ENCODE measurements around the gene RASL10A.

RASL10A gene

GRCh38 chr22:29306835-29307595 is 8.5 kb downstream of the RASL10A start:
- DNase-seq (ENCODE audit: extremely low read depth in 1 of 2, low read depth in 1 of 2), result no peak

DNA sequence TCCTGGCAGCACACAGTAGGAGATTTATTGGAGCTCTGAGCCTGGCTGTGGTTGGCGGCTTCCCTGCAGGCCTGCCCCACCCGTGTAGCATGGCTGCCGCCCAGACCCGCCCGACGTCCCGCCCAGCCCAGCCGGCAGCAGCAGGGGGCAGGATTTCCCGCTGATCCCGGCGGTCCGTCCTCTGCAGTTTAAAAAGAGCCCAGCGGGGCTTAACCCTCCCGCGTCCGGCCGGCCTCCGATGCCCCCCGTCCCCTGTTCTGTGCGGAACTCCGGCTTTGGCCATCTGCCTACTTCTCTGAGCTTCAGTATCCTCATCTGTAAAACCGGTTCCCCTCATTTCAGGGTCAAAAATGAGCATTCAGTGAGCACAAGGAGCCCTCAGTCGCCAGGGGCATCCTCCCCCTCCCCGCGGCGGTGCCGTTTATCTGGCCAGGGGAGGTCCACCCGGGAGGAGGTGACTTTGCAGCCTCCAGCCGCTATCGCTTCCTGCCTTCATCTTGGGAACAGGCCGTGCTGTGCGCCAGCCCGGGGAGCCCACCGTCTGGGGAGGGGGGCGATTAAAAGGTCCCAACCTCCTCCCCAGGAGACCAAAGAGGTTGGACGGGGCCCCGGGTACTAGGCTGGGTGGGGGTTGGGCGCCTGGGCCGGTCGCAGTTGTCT is 9.2 kb downstream of the RASL10A start, which contains the start of gene GAS2L1:
Gene GAS2L1 (plus strand): TSS at position 476 of the 660 bp plus-strand sequence. CDS start 1,456 bp downstream, outside the sequence.
- DNase-seq (ENCODE audit: extremely low read depth in 1 of 2, low read depth in 1 of 2), result no peak

DNA sequence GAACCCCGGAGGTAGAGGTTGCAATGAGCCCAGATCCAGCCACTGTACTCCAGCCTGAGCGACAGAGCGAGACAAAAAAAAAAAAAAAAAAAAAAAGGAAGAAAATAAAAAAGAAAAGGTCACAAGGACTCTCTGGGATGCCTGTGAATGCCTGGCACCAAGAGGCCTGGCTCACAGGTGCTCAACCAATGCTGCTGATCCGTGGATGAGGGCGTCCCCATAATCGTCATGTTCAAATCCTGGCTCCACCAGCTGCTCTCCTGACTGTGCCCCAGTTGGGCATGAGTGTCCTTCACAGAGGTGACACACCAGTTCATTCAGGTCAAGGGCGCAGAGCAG is 9.7 kb downstream of the RASL10A start:
- no peak for DNase-seq (ENCODE audit: extremely low read depth in 1 of 2, low read depth in 1 of 2)

DNA sequence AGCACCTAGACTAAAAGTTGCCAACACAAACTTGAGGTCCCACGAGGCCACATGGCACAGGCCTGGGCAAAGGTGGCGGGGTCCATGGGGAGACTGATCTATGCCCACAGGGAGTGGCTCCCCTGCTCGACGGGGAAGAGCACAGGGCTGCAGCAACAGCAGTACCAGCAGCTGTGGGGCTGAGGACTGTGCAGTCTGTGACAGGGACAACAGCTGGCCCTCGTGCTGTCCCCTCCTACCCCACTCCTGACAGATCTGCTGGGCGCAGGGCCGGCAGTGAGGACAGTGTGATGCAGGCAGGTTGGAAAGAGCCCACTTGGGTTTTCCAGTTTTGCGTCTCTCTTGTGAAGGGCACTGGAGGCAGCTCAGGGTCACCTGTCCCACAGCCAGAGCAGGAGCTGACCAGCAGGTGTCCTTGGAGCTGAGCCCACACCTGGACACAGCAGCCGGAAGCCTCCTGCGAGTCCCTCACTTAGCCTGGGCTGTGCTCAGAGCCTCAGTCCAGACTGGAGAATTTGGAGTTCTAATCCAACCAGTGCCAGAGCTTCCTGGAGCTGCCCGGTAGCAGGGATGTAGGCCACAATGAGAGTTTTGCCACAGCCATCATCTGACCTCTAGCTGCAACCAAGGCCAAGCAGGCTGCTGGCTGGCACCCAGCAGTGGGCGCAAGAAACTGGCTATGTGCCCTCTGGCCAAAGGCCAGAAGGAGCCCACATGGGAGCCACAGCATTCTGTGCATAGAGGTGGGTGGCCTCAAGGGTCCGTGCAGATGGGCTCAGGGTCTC is 12.6 kb downstream of the RASL10A start:
- no peak for DNase-seq (ENCODE audit: extremely low read depth in 1 of 2, low read depth in 1 of 2)

- DNase-seq (ENCODE audit: extremely low read depth in 1 of 2, low read depth in 1 of 2), result no peak
Measured at GRCh38 chr22:29302402-29302680, 13.2 kb downstream of the RASL10A start.

- no peak for DNase-seq (ENCODE audit: extremely low read depth in 1 of 2, low read depth in 1 of 2)
Measured at GRCh38 chr22:29301716-29302401, 13.6 kb downstream of the RASL10A start.

DNA sequence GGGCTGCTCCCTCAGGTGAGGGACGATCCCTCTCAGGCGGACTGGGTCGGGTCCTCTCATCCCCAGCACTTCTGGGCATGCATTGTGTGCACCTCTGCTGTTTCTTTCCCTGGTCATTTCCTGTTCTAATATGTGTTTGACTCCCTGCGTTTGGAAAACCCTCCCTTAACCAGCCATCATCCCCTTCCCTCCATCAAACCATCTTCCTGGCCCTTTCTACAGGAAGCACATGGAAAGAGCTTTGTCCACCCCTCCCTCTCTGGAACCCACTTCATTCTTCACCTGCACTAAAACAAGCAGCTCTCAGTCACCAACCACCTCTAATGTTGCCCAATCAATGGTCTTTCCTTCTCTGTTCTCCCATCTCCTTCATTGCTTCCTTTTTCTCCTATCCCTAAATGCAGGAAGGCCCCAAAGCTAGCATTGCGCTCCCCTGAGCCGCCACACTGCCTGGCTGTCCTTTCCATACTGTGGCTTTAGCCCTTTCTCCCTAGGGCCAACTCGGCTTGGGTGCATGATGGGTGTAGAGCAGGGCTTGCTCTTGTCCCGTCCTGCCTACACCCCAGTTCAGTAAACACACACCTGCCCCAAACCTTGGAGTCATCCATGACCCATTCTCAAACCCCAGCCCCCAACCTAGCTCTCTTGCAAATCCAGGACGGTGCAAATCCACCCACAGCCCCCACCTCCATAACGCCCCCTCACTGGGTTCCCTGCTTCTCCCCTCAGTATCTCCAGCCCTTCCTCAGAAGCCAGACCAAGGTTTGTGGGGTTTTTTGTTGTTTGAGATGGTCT is 14.5 kb downstream of the RASL10A start:
- no peak for DNase-seq (ENCODE audit: extremely low read depth in 1 of 2, low read depth in 1 of 2)

- DNase-seq (ENCODE audit: extremely low read depth in 1 of 2, low read depth in 1 of 2), result no peak
Measured at GRCh38 chr22:29300467-29300806, 15.1 kb downstream of the RASL10A start.

DNA sequence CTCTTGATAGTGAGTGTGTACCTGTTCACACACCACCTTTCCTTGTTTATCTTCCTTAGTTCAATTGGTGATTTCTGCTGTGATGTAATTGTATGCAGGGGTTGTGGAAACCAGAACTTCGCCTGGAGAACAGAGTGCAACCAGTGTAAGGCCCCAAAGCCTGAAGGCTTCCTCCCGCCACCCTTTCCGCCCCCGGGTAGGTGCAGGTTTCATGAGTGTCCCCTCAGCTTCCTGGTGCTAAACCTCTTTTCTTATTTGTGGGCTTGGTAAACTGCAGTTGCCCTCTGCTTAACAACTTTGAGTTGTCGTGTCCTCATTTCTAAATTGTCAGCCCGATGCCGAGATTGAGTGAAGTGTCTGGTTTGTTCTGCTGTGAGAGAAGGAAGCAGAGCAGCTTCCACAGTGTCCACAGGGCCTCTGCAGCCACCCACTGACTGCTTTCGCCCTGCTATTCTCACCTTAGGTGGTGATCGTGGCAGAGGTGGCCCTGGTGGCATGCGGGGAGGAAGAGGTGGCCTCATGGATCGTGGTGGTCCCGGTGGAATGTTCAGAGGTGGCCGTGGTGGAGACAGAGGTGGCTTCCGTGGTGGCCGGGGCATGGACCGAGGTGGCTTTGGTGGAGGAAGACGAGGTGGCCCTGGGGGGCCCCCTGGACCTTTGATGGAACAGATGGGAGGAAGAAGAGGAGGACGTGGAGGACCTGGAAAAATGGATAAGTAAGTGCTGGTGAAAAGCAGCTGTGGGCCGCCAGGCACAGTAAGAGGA is 16.2 kb downstream of the RASL10A start:
- no peak for DNase-seq (ENCODE audit: extremely low read depth in 1 of 2, low read depth in 1 of 2)

DNA sequence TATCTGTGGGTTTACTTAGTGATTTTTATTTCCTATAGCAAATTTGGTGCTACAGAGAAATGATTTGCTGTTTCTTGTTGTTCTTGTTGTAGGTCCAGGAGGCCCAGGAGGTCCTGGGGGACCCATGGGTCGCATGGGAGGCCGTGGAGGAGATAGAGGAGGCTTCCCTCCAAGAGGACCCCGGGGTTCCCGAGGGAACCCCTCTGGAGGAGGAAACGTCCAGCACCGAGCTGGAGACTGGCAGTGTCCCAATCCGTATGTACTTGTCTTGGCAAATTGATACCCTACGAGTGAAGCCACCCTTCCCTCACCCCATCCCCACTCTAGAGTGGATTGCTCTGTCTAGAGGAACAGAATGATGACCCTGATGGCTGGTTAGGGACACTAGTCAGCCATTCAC is 16.9 kb downstream of the RASL10A start:
- no peak for DNase-seq (ENCODE audit: extremely low read depth in 1 of 2, low read depth in 1 of 2)

DNA sequence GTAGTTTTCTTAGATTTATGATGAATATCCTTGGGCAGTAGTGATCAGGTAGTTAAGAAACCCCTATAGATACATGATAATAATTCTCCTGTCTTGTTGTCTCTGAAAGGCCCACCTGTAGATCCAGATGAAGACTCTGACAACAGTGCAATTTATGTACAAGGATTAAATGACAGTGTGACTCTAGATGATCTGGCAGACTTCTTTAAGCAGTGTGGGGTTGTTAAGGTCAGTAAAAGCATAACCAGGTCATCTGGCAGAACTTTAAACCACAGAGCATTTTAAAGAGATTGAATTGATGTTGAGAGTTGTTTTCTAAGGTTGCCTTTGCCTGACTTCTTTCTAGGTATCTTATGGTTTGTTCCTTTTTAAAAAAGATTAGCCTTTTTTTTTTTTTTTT is 23.1 kb downstream of the RASL10A start:
- DNase-seq (ENCODE audit: extremely low read depth in 1 of 2, low read depth in 1 of 2), result no peak

DNA sequence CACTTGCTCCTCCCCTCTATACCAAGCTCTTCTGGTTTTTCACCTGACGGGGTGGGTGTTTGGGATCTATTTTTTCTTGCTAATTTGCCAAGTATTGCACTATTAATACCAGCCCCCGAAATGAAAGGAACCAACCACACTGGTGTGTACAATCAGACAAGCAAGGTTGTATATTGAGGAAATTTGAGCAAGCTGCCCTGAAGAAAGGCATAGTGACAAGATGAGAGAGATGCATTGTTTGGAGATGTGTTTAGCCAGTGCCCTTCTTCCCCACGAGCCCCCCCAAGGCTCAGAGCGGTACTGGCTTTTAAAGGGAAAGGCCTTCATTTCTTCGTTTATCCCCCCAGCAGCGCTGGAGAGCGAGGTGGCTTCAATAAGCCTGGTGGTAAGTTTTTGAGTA is 24.3 kb downstream of the RASL10A start:
- DNase-seq (ENCODE audit: extremely low read depth in 1 of 2, low read depth in 1 of 2), result no peak

GRCh38 chr22:29290061-29290460 is 25.4 kb downstream of the RASL10A start:
- DNase-seq (ENCODE audit: extremely low read depth in 1 of 2, low read depth in 1 of 2), result no peak

DNA sequence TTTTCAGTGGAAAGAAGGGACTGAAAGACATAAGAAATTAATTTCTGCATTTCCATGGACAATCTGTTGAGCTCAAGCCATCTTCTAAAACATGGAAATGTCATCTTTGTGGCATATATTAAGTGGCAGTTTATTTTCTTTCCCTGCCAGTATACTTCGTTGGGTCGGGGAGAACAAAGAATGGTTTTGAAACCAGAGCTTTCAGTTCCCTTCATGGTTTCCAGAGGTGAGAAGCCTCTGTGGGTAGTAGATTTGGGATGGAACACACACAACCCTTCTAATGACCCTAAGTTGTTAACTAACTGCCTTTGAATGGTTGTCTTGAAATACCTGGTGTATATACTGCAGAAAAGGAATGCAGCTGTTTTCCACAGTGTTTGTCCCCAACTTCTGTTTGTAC is 26.7 kb downstream of the RASL10A start:
- DNase-seq (ENCODE audit: extremely low read depth in 1 of 2, low read depth in 1 of 2), result no peak

- DNase-seq (ENCODE audit: extremely low read depth in 1 of 2, low read depth in 1 of 2), result no peak
Measured at GRCh38 chr22:29284196-29284595, 31.3 kb downstream of the RASL10A start.

GRCh38 chr22:29277927-29278326 is 37.6 kb downstream of the RASL10A start:
- no peak for DNase-seq (ENCODE audit: extremely low read depth in 1 of 2, low read depth in 1 of 2)

DNA sequence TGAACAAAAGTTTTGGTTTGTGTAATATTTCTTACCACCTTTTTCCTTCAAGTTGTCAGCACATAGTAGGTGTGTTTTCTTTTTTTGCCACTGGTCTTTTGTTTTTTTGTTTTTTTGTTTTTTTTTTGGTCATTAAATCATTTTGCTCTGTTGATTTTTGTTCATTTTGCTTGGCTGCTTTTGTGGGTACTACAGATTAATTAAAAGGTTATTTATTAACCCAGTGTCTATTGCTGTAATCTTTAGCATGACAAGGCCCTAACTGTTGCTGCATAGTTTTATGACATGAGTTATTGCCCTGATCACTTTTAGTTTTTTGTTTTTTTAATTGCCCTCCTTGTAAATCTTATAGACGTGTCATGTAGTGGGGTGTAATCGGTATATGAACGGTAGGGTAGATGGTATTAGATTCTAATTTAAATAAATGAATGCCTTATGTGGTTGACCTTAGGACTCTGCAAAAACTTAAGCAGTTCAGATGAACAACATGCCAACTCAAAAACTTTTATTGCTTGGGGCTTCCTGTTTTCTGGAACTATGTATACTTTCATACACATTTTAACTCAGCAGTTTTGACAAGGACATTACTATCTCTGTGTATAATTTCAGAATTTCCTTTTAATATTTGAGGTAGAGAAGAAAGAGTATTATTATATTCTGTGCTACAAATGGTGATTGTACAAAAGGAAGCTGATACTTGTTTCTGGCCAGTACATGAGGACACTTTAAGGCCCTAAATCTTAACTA is 39.5 kb downstream of the RASL10A start:
- DNase-seq (ENCODE audit: extremely low read depth in 1 of 2, low read depth in 1 of 2), result no peak

DNA sequence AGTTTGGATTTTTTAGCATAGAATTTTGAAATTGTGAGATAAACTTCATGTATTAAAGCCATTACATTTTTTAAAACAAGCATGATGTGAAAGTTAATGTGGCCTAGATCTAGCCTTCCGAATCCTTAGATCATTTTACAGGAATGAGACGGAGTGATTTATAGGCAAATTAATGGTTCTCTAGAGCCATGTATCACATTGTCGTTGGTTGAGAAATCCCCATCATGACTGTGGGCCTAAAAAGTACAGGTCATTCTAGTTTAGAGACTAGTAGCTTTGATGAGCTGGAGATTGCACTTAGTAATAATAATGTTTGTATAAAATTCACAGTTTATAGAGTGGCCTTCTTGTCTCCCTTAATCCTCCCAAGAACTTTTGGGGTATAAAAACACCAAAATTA is 40.3 kb downstream of the RASL10A start:
- DNase-seq (ENCODE audit: extremely low read depth in 1 of 2, low read depth in 1 of 2), result no peak

DNA sequence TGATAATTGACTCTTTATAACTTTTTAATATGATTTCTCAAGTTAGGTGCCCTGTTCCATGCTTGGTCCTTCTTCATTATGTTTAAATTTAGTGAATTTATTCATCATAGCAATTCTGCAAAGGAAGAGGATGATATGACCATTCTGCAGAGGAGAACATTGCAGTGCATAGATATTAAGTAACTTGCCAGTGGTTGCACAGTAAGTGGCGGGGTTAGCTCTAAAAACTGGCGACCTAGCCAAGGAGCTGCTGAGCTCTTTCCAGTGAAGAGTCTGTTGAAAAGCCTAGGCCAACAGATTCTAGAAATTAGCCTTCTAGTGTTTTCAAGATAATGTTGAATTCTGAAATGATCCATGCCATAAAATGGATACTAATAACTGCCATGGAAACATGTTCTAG is 42.9 kb downstream of the RASL10A start:
- no peak for DNase-seq (ENCODE audit: extremely low read depth in 1 of 2, low read depth in 1 of 2)

Data from activated CD8-positive, alpha-beta memory T cell treated with anti-CD3 and anti-CD28 coated beads for 1 hour (primary cell).